Neuronal stem cell (in vitro differentiated cells): ENCODE results near the gene SLC7A10.

Experiments
- DNase-seq: peaks from one replicate; pipeline ENCODE4 v3.0.0-alpha.2; 2013; ENCODE audit warnings: low spot score
- H2AFZ ChIP-seq: one replicate; pipeline ENCODE4 v1.6.1; 2013; ENCODE audit warnings: mild to moderate bottlenecking, low read length, inconsistent platforms
- H2AK5ac ChIP-seq: 2 replicates; pipeline ENCODE4 v1.6.1; 2013; ENCODE audit warnings: low read depth, mild to moderate bottlenecking, inconsistent platforms, low read length, moderate library complexity, mixed read lengths
- H2BK120ac ChIP-seq: 2 replicates; pipeline ENCODE4 v1.6.1; 2013; ENCODE audit warnings: low read depth, mild to moderate bottlenecking, inconsistent platforms, low read length, moderate library complexity, mixed read lengths
- H2BK12ac ChIP-seq: one replicate; pipeline ENCODE4 v1.6.1; 2013; ENCODE audit warnings: low read length, inconsistent platforms
- H2BK15ac ChIP-seq: 2 replicates; pipeline ENCODE4 v1.6.1; 2013; ENCODE audit warnings: mild to moderate bottlenecking, low read length, inconsistent platforms, mixed read lengths
- H2BK5ac ChIP-seq: one replicate; pipeline ENCODE4 v1.6.1; 2013; ENCODE audit warnings: inconsistent platforms, mild to moderate bottlenecking, low read length, moderate library complexity
- H3K14ac ChIP-seq: one replicate; pipeline ENCODE4 v1.6.1; 2013; ENCODE audit warnings: low read length, inconsistent platforms
- H3K18ac ChIP-seq: 2 replicates; pipeline ENCODE4 v1.6.1; 2013; ENCODE audit warnings: low read length, inconsistent platforms
- H3K23ac ChIP-seq: 2 replicates; pipeline ENCODE4 v1.6.1; 2013; ENCODE audit warnings: low read depth, mild to moderate bottlenecking, mixed read lengths, low read length, inconsistent platforms; ENCODE audit not compliant: poor library complexity
- H3K27ac ChIP-seq: replicated peaks from 3 replicates; pipeline ENCODE4 v1.5.1; 2013; ENCODE audit warnings: low read length, inconsistent platforms
- H3K27me3 ChIP-seq, 3 experiments: 2 replicates each; pipeline ENCODE4 v1.6.1; 2013; ENCODE audit warnings: low read length in 3 of 3, mild to moderate bottlenecking in 2 of 3, inconsistent platforms in 1 of 3, low read depth in 1 of 3, mixed read lengths in 1 of 3, moderate library complexity in 1 of 3; ENCODE audit not compliant: control insufficient read depth in 3 of 3, insufficient read depth in 3 of 3
- H3K36me3 ChIP-seq, 2 donors: replicated peaks in 1 of 2; 2 replicates each; pipeline ENCODE4 v1.6.1; 2013; ENCODE audit warnings: low read length in 2 of 2; ENCODE audit not compliant: control insufficient read depth in 2 of 2, insufficient read depth in 2 of 2
- H3K4ac ChIP-seq: 2 replicates; pipeline ENCODE4 v1.6.1; 2013; ENCODE audit warnings: inconsistent platforms, mild to moderate bottlenecking, low read length, moderate library complexity
- H3K4me1 ChIP-seq, 2 donors: 1 replicate in 1 of 2; 2 replicates in 1 of 2; pipeline ENCODE4 v1.6.1; 2013; ENCODE audit warnings: low read length in 2 of 2, low read depth in 1 of 2; ENCODE audit not compliant: control insufficient read depth in 2 of 2, insufficient read depth in 1 of 2
- H3K4me2 ChIP-seq: one replicate; pipeline ENCODE4 v1.6.1; 2013; ENCODE audit warnings: mild to moderate bottlenecking, low read length, inconsistent platforms; ENCODE audit not compliant: insufficient read depth, poor library complexity, severe bottlenecking
- H3K4me3 ChIP-seq, 2 donors: 2 replicates each; pipeline ENCODE4 v1.5.1; 2013; ENCODE audit warnings: low read length in 2 of 2, mild to moderate bottlenecking in 2 of 2, inconsistent platforms in 1 of 2, moderate library complexity in 1 of 2
- H3K79me1 ChIP-seq: one replicate; pipeline ENCODE4 v1.6.1; 2013; ENCODE audit warnings: low read depth, mild to moderate bottlenecking, inconsistent platforms, low read length, moderate library complexity
- H3K9ac ChIP-seq: one replicate; pipeline ENCODE4 v1.6.1; 2013; ENCODE audit warnings: mild to moderate bottlenecking, low read depth, low read length, inconsistent platforms; ENCODE audit not compliant: poor library complexity
- H3K9me3 ChIP-seq, 2 donors: replicated peaks in 1 of 2; 2 replicates each; pipeline versions ENCODE3 to v1.6.1; 2013; ENCODE audit warnings: low read length in 2 of 2, mild to moderate bottlenecking in 2 of 2, inconsistent platforms in 1 of 2, low read depth in 1 of 2, mixed read lengths in 1 of 2, moderate library complexity in 1 of 2; ENCODE audit not compliant: control insufficient read depth in 2 of 2, insufficient read depth in 1 of 2
- H4K8ac ChIP-seq: one replicate; pipeline ENCODE4 v1.6.1; 2013; ENCODE audit warnings: low read depth, mild to moderate bottlenecking, inconsistent platforms, low read length, moderate library complexity
- H4K91ac ChIP-seq: one replicate; pipeline ENCODE4 v1.6.1; 2013; ENCODE audit warnings: low read length, low read depth, mild to moderate bottlenecking, inconsistent platforms; ENCODE audit not compliant: poor library complexity
- WGBS, 2 donors: extraction: QIAGEN DNeasy Blood & Tissue Kit; methylation state at CpG; one replicate each; pipeline ENCODE4 v1.1.7; 2013; ENCODE audit warnings: missing lambda C conversion rate in 2 of 2, mixed read lengths in 1 of 2; ENCODE audit not compliant: insufficient read length in 2 of 2, insufficient replicate concordance in 1 of 2; ENCODE audit errors: extremely low coverage in 2 of 2; 5-methylcytosine and 5-hydroxymethylcytosine counted together

Gene SLC7A10

GRCh38 chr19:33215438-33216197 lies 10.0 kb downstream of the SLC7A10 start:
- no peak overlapping the region for H3K4me3 ChIP-seq
- H3K36me3 ChIP-seq, result no peaks in the 10 kb centered on the region
- H3K4me1 ChIP-seq, result peaks cover 0 to 13% of the 10 kb centered on the region in 2 donors
- H3K14ac ChIP-seq, result peak overlapping the region; percentile 47
- H3K23ac ChIP-seq, result peak overlapping the region; percentile 77
- H3K27ac ChIP-seq, result no peak overlapping the region
- no peak overlapping the region for H3K4ac ChIP-seq
- H3K18ac ChIP-seq, result peak overlapping the region; percentile 36
- peak overlapping the region; percentile 36 for H2BK120ac ChIP-seq
- no peak for DNase-seq
- H3K9ac ChIP-seq, result no peak overlapping the region
- H3K79me1 ChIP-seq, result no peaks in the 10 kb centered on the region
- no peak overlapping the region for H2AFZ ChIP-seq
- no CpG with 5 or more reads among the region's 19 CpGs for WGBS, 2 donors
- H3K4me2 ChIP-seq, result no peak overlapping the region
- H4K91ac ChIP-seq, result no peak overlapping the region
- peaks cover 0 to 11% (median 0%) of the 10 kb centered on the region in 3 experiments for H3K27me3 ChIP-seq
- peak overlapping the region; percentile 86 for H2AK5ac ChIP-seq
- H2BK12ac ChIP-seq, result peak overlapping the region; percentile 91
- H4K8ac ChIP-seq, result peak overlapping the region; percentile 7
- peak overlapping the region; percentile 79 for H2BK15ac ChIP-seq
- H2BK5ac ChIP-seq, result peak overlapping the region; percentile 72
- H3K9me3 ChIP-seq, result no peaks in the 10 kb centered on the region

- H3K14ac ChIP-seq, result no peak overlapping the region
- H2AK5ac ChIP-seq, result peak overlapping the region; percentile 36
- no CpG with 5 or more reads among the region's 6 CpGs for WGBS, 2 donors
- no peak overlapping the region for H2BK5ac ChIP-seq
- H3K79me1 ChIP-seq, result no peaks in the 10 kb centered on the region
- no peak overlapping the region for H4K8ac ChIP-seq
- DNase-seq, result no peak
- H3K4ac ChIP-seq, result no peak overlapping the region
- peaks cover 0 to 1% (median 0%) of the 10 kb centered on the region in 3 experiments for H3K27me3 ChIP-seq
- H3K18ac ChIP-seq, result peak overlapping the region; percentile 83
- H2AFZ ChIP-seq, result peak overlapping the region; percentile 68
- no peak overlapping the region for H2BK12ac ChIP-seq
- no peak overlapping the region for H3K4me2 ChIP-seq
- no peak overlapping the region for H4K91ac ChIP-seq
- H3K4me3 ChIP-seq, result peak overlapping the region in 1 of 2 donors; percentile 49
- no peak overlapping the region for H3K27ac ChIP-seq
- no peak overlapping the region for H2BK120ac ChIP-seq
- no peak overlapping the region for H2BK15ac ChIP-seq
- H3K4me1 ChIP-seq, result peaks cover 0 to 13% of the 10 kb centered on the region in 2 donors
- H3K9ac ChIP-seq, result no peak overlapping the region
- H3K23ac ChIP-seq, result no peak overlapping the region
- H3K36me3 ChIP-seq, result no peaks in the 10 kb centered on the region
- H3K9me3 ChIP-seq, result no peaks in the 10 kb centered on the region
Measured at GRCh38 chr19:33214596-33214995, 11.1 kb downstream of the SLC7A10 start.

- peaks cover 2 to 9% of the 10 kb centered on the region in 2 donors for H3K36me3 ChIP-seq
- no peak overlapping the region for H3K9ac ChIP-seq
- H2BK120ac ChIP-seq, result no peak overlapping the region
- H2AFZ ChIP-seq, result no peak overlapping the region
- no peak overlapping the region for H3K4ac ChIP-seq
- WGBS, 2 donors, result no CpG with 5 or more reads among the region's 30 CpGs
- no peaks in the 10 kb centered on the region for H3K9me3 ChIP-seq
- peak overlapping the region; percentile 92 for H2AK5ac ChIP-seq
- H3K79me1 ChIP-seq, result no peaks in the 10 kb centered on the region
- no peak overlapping the region for H3K27ac ChIP-seq
- H3K4me1 ChIP-seq, result peaks cover 0 to 2% of the 10 kb centered on the region in 2 donors
- no peak overlapping the region for H3K4me2 ChIP-seq
- H3K27me3 ChIP-seq, result no peaks in the 10 kb centered on the region
- no peak overlapping the region for H4K8ac ChIP-seq
- peak overlapping the region; percentile 71 for H2BK5ac ChIP-seq
- H3K14ac ChIP-seq, result peak overlapping the region; percentile 56
- no peak overlapping the region for H3K4me3 ChIP-seq
- peak overlapping the region; percentile 58 for H2BK15ac ChIP-seq
- peak overlapping the region; percentile 48 for H3K18ac ChIP-seq
- DNase-seq, result no peak
- no peak overlapping the region for H4K91ac ChIP-seq
- peak overlapping the region; percentile 73 for H3K23ac ChIP-seq
- peak overlapping the region; percentile 73 for H2BK12ac ChIP-seq
Measured at GRCh38 chr19:33212436-33213172, 13.0 kb downstream of the SLC7A10 start.
